SIG-M5 treated with dmso at 0.1 percent for 504 hours (cell line): Measurements from ENCODE around the gene PPM1M.

Source experiments
- DNase-seq: peaks from one replicate; lab custom pipeline; 2025; ENCODE audit not compliant: unreplicated experiment; lab: John Stamatoyannopoulos, UW

Gene PPM1M

DNA sequence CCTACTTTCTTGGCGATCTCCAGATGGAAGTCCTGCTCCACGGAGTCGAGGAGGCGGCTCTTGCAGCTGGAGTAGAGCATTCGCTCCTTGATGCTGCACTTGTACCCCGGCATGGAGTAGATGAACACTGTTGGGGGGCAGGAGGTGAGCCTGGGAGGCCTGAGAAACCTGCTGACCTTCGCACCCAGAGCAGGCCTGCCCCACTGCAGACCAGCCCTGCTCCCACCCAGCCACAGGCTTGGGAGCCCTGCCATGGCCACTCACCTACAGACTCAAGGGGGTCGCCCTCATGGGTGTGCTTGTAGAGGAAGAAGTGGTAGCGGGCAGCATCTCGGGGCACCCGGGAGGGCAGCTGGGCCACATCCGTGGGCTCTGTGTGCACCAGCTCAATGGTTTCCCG is 15.9 kb upstream of the PPM1M start:
- DNase-seq: no peak

DNA sequence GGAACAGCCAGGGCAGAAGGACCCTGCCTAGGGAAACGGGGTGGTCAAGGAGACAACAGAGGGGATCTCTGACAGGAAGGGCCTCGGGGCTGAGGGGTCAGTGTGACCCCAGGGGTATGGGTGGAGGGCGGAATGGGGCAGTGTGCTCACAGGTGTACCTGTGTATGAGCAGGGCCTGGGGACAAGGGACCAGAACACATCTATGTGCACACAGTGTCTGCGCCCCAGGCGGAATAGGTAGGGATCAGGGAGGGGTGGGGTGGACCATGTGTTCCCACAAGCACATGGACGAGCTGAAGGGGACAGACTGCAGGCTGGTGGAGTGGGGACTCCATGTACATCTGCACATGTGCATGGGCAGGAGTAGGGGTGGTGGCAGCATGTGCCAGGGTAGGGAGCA is 15.1 kb upstream of the PPM1M start:
- no peak for DNase-seq

DNA sequence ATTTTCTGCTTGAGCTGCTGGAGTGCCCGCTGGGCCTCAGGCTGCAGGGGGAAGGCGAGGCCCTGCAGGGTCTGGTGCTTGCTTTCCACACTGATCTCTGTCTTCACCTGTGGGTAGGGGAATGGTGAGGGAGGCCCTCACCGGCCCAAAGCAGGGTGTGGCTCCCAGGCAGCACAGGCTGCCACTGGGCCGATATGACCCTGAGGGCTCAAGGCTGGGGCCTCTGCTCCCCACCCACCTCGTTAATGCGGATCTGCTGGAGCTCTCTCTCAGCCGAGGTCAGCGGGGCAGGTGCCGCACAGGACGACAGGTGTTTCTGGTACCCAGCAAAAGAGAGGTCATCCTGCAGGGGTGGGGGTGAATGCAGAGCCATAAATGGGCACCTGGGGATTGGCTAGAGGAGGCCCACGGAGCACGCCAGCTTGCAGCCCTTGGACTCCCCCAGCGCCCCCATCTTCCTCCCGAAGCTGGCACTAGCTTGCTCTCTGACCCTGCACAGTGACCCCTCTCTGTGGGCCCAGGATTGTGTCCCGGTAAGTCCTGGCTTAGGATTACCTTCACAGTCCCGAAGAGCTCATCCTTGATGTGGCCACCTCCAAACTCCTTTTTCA is 14.6 kb upstream of the PPM1M start:
- no peak for DNase-seq

DNA sequence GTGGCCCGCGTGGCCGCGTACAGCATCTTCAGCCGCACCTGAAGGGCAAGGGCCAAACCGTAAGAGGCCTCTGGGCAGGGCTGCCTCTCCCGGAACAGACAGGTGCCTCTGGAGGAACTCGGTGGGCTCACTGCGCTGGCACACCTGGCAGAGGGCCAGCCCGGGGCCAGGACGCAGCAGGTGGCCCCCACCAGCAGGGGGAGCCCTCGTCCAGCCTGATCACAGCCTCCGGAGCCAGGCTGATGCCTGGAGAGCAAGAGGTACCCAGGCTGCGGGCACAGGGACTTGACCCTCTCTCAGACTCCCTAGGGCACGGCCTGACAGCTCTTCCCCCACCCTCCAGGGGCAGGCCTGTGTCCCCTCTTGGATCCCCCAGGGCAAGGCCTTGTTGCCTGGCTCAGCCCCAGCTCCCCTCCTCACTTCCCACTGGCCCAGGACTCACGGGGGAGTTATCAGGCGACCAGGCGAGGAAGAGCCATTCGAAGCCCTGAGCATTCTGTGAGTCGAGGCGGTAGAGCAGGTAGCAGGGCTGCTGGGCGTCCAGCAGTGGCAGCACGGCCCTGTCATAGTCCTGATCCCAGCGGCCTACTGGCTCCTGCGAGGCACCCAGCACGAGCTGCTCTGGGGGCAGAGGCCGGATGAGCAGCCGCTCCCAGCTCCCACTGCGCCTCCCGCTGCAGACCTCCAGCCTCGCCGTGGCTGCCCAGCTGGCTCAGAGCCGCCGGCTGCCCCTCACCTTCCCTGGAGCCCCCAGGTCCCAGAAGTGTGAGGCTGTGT is 13.9 kb upstream of the PPM1M start:
- DNase-seq: no peak

DNA sequence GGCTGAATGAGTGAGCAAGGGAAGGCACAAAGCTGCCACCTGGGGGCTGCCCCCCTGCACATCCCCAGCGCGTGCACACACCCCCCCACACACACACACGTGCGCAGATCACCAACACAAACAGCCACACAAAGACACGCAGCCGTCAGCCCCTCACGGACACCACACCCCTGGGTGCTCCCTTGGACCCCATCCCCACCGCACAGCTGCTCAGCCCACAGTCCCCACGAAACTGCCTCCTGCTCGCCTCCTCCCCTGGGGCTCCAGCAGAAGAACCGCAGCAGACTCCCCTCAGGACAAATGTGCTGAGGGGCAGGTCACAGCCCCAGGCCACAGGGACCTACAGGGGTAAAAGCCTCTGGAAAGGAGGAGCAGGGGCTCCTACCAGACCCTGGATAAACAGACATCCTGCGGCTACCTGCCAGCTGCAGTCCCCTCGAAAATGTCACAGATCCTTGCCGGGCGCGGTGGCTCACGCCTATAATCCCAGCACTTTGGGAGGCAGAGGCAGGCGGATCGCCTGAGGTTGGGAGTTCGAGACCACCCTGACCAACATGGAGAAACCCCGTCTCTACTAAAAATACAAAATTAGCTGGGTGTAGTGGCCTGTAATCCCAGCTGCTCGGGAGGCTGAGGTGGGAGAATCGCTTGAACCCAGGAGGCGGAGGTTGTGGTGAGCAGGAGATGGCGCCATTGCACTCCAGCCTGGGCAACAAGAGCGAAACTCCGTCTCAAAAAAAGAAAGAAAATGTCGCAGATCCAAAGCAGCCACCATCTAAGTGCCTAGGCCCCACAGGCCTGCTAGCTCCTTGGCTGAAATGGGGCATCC is 13.1 kb upstream of the PPM1M start:
- DNase-seq: no peak

DNA sequence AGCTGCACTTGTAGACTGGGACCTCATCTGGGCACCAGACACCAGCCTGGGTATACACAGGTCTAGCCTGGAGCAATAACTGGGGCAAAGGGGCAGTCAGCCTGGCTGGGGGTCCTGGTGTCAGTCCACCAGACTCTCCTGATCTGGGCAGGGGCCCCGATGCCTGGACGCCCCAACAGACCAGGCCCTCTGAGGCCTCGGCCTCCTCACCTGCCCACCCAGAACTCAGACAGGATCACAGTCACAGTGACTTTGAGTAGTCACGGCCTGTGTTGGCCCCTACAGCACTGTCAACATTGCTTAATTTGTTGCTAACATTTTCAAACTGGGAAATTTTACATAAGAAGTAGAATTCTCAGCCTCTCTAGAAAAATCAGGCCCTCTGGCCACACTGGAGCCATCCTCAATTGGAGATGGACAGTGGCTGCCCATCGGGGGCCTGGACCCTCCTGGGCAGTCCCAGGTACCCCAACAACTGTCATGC is 12.4 kb upstream of the PPM1M start:
- DNase-seq: no peak

DNA sequence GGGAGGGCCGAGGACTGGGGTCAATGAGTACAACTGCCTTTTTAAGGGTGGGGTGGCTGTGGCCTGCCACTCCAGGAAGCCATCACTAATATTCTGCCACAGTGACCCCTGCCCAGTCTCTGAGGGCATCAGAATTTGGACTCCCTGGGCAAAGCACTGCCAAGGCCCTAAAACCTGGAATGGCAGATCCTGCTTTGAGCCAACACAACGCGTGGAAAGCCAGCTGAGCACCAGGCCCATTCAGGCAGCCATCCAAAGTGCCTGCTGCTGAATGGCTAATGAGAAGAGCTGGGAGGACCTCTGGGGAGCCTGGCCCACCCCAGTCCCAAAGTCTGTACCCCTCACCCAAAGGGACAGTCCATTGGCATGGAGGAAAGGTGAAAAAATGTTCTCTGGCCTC is 11.6 kb upstream of the PPM1M start:
- DNase-seq: no peak

DNA sequence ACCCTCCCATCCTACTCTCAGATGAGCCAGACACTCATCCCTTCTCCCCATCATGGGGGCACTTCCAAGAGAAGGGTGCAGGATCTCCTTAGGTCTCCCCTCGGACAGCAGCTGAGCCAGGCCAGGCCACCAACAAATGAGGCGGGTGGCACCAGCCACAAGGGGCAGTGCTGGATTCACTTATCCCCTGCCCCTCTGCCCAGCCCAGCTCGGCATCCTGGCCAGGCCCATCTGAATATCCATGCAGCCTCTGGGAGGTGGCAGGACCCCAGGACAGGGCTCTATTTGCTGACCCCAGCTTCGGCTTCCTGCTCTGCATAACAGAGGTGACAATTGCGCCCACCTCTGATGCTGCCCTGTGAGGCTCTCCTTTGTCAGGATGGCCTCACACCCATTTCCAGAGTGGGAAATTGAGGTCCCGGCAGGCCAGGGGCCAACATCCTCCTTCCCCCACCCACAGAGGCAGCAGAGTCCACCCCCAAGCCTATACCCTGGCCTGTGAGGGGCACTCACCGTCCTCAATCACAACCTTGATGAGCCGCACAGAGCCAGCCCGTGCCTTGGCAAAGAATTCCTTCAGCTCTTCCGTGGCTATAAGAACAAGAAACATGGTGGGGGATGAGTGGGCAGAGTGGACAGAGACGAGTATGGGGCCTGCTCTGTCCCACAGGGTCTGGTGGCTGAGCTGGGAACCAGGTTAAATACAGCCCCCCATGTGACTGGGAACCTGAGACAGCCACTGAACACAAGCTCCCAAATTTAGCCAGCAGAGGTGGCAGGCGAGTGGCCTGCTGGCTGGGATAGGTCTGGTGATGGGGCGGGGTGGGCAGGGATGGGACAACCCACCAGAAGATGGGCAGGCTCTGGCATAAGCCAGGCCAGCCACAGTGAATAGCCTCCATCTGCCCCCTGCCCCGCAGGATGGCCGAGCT is 10.8 kb upstream of the PPM1M start:
- DNase-seq: no peak

DNA sequence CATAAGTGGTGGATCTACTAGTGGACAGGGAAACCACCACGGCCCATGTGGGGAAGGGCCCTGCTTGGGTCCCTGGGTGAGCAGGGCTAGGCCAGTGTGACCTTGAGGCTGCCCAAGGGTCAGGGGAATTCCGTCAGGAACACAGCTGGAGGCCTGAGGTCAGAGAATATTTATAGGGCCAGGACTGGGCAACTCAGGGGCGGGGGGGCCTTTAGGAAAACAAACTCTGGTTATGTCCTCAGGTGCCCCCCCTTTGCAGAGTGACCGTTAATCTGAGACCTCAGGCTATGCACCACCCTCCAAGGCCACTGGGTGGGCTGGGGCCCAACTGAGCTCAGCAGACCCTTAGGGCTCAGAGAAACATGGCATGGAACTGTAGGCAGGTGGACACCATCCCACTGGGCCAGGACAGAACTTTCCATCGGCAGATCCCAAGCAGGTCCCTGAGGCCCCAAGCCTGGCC is 9.1 kb upstream of the PPM1M start:
- DNase-seq: no peak

DNA sequence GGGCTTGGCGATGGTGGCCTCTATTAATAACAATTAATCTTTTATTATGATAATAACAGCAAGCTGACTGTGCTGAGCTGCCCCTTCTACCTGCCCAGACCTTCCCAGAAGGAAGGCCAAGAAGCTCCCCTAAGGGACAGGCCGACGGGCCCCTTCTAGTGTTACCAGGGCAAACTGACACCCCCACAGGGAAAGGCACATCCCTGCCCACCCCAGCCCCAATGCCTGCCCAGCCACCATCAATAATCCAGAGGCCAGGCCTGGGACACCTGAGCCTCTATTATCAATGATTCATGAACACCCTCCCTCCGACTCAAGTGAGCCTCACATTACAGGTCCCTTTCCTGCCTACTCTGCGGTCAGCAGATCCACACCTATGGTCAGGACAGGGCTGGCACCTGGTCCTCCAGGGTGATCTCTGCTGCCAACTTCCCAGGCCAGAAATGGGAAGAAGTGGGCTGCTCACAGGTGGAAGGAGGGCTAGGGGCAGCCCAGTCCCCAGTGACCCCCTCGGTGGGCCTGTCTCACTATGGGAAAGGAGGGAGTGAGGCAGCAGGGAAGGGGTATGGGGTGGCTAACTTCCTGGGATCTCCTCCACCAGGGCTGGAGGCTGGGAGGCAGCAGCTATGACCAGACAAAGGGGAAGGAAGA is 8.4 kb upstream of the PPM1M start:
- DNase-seq: peak; percentile 58

DNA sequence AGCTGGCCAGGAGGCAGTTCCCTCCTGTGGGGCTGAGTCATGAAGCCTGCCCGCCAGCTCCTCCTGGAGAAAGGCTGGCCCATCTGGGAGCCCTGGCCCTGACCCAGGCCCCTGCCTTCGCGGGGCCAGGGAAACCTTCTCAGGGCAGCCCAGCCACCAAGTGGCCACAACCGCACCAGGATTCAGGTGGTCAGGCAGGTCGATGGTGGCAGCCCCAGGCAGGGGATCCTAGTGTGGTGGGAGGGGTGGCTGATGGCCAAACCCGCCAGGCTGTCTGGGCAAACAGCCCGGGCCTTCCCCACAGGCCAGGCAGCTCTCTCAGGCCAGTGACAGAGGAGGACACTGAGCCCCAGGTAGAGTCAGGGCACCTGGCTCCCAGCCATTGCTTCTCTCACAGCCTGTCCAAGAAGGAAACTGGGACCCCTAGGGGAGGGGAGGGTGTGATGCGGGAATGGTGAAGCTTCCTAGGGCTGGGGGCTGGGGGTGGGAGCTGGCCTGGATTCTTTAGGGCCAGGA is 7.8 kb upstream of the PPM1M start:
- no peak for DNase-seq

DNA sequence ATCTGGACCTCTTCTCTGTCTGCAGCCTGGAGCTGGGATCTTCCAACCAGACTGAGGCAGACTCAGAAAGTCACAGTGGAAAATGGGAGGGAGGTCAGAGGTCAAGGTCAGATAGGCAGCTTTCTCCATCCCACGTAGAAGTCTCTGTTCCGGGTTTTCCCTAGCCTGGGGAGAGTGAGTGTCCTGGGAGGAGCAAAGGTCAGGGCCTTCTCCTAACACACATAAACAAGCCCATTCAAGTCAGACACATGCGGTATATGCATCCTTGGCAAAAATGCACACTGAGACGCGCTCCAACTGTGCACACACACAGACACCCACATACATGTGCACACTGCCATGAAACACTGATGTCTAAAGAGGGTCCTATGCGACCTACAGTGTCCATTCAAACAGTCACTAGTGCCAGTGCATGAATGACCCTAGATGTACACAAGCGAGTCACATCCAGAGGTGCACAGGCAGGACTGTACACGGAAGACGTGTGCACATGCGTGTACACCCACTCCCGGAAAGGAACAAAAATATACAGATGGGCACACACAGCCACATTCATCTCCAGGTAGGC is 7.3 kb upstream of the PPM1M start:
- DNase-seq: no peak

DNA sequence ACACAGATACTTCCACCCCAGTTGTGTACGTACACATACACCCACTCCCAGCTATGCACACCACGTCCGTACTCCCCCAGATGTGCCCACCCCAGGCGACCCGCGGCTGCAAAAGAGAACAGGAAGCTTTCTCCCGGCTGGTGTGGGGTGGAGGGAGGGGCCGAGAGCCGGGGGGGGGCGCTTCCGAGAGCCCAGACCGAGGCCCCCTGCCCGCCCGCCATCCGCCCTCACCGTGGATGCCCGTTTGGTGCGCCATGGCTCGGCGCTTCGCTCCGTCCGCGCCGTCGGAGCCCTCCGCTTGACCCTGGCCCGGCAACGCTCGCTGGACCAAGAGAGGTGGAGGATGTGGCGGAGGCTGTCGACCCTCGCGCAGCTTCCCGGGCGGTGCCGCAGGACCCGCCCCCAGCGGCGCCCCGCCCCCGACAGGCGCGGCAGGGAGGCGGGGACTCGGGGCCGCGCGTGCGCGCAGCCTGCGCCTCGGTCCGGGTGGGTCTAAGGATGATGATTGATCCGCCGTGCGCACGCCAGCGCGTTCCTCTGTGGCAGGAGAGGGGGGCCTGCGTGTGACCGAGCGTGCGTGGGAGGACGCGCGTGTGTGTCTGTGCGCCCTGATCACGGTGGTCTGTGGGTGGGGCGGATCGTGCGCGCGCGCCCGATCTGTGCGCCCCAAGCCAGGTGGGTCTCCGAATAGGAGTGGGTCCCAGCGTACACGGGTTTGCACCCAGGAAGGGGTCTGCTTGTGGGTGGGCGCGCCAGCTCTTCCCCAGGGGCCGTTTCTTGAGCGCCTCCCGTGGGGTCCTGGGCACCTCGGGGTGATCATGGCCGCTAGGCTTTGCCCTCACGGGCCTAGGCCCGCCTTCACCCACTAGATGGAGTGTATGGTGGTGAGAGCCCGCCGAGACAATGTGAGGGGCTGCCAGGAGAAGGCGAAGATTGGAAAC is 6.5 kb upstream of the PPM1M start, which contains the start of gene TWF2:
TWF2 (minus strand) TSS at position 398 of the 941 bp plus-strand sequence; CDS start at position 256, 142 bp downstream.
- DNase-seq: peak; percentile 66

DNA sequence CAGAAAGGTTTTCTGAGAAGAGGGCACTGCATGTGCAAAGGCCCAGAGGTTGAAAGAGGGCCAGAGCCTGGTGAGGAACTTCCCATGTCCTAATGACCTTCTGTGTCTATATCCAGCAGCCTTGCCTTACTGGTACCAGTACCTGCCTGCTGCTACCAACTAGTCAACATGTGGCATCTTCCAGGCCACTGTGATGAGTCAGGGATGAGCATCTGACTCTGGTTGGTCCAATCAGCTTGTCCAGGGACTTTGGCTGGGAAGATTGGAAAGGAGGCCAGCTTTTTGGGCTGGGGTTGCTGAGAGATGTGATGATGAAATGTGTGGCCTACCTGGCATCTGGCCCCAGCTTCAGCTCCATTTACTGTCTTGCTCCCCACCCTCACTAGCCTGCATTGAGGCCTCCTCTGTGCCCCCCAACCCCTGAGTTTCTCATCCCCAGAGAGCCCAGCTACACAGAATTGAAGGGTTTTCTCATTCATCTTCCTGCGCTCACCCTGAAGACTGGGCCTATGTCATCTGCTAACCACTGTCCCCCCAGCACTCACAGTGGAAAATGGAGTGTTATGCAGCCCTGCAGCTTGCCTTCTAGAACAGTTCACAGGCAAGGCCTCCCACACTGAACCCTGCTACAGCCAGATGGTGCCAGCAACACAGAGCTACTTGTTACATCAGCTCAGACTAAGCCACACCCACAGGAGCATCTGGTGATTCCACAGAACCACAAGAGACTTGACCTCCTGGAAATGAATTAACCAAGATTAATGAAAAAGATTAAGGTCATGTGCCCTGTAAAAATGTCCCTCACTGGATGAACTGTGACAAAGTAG is 5.3 kb upstream of the PPM1M start:
- peak; percentile 57 for DNase-seq

DNA sequence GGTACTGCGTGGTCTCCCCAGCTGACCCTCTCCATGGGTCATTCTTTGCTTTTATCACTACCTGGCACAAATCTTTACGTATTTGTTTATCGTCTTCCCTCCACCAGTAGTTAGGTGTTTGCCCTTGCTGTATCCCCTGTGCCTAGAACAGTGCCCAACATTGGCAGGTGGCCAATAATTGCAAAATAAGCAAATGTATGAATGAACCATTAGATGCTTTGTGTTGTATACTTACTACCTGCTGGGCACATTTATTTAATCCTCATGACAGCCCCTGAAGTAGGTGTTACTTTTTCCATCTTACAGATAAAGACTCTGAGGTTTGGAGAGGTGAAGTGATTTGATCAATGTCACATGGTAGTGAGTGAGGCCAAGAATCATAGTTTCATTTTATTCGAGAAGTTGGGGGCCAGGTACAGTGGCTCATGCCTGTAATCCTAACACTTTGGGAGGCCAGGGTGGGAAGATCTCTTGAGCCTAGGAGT is 4.6 kb upstream of the PPM1M start:
- no peak for DNase-seq

DNA sequence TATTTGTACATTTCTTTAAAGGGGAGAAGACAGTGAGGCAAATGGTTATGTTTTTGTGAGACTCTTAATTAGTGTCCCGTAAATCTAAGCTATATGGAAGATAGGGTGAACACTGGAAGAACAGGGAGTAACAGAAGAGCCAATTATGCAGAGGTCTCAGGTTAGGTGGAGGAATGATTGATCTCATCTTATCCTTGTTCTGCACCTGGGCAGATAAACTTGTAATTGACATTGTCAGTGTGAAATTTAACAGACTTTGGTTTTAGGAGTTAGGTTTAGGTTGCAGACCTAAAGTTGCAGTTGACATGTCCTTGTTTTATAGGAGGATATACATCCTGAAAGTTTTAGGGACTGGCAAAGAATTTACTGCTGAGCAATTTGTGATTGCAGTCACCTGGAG is 3.5 kb upstream of the PPM1M start:
- DNase-seq: no peak
